Measurements from ENCODE around the gene GASK1A.

Gene GASK1A

GRCh38 chr3:42996021-42996420 is 16.9 kb downstream of the GASK1A start:
- H3K4me3 ChIP-seq (ENCODE audit: low read depth, low read length) = no peak overlapping the region
- TF ChIP-seq CTCF (IDR thresholded peaks at IDR 0.05; ENCODE audit: low read depth, low read length) (no peak), POLR2A (IDR thresholded peaks at IDR 0.05; ENCODE audit: extremely low read depth, insufficient read length) (no peak), MYC (IDR thresholded peaks at IDR 0.05; ENCODE audit: low read depth, low read length) (no peak), MAX (IDR thresholded peaks at IDR 0.05; ENCODE audit: low read depth, low read length) (no peak)
- no peak for DNase-seq (ENCODE audit: low read depth)

GRCh38 chr3:42996633-42997075 is 17.5 kb downstream of the GASK1A start:
- TF ChIP-seq CTCF (IDR thresholded peaks at IDR 0.05; ENCODE audit: low read depth, low read length) (no peak), MYC (IDR thresholded peaks at IDR 0.05; ENCODE audit: low read depth, low read length) (no peak), POLR2A (IDR thresholded peaks at IDR 0.05; ENCODE audit: extremely low read depth, insufficient read length) (no peak), MAX (IDR thresholded peaks at IDR 0.05; ENCODE audit: low read depth, low read length) (no peak)
- no peak overlapping the region for H3K4me3 ChIP-seq (ENCODE audit: low read depth, low read length)
- DNase-seq (ENCODE audit: low read depth) = no peak

- DNase-seq (ENCODE audit: low read depth) = no peak
- TF ChIP-seq MYC (IDR thresholded peaks at IDR 0.05; ENCODE audit: low read depth, low read length) (no peak), POLR2A (IDR thresholded peaks at IDR 0.05; ENCODE audit: extremely low read depth, insufficient read length) (no peak), MAX (IDR thresholded peaks at IDR 0.05; ENCODE audit: low read depth, low read length) (no peak), CTCF (IDR thresholded peaks at IDR 0.05; ENCODE audit: low read depth, low read length) (no peak)
- no peak overlapping the region for H3K4me3 ChIP-seq (ENCODE audit: low read depth, low read length)
These were observed 20.1 kb downstream of the GASK1A start for GRCh38 chr3:42999212-42999611.

- TF ChIP-seq MAX (IDR thresholded peaks at IDR 0.05; ENCODE audit: low read depth, low read length) = no peak
- no peak for TF ChIP-seq POLR2A (IDR thresholded peaks at IDR 0.05; ENCODE audit: extremely low read depth, insufficient read length)
- no peak for TF ChIP-seq CTCF (IDR thresholded peaks at IDR 0.05; ENCODE audit: low read depth, low read length)
These were observed 20.5 kb downstream of the GASK1A start for GRCh38 chr3:42999632-43000031.

GRCh38 chr3:43000387-43000786 is 21.3 kb downstream of the GASK1A start:
- TF ChIP-seq CTCF (IDR thresholded peaks at IDR 0.05; ENCODE audit: low read depth, low read length) = no peak
- no peak for TF ChIP-seq MAX (IDR thresholded peaks at IDR 0.05; ENCODE audit: low read depth, low read length)
- TF ChIP-seq MYC (IDR thresholded peaks at IDR 0.05; ENCODE audit: low read depth, low read length) = no peak
- TF ChIP-seq POLR2A (IDR thresholded peaks at IDR 0.05; ENCODE audit: extremely low read depth, insufficient read length) = no peak
- DNase-seq (ENCODE audit: low read depth) = no peak
- H3K4me3 ChIP-seq (ENCODE audit: low read depth, low read length) = no peak overlapping the region

More at GRCh38 chr3:42999632-43000031, 20.5 kb downstream of the GASK1A start:
- no peak overlapping the region for H3K4me3 ChIP-seq (ENCODE audit: low read depth, low read length)
- no peak for DNase-seq (ENCODE audit: low read depth)
